ENCODE data around the gene NME7.

- no peak for TF ChIP-seq CTCF (IDR thresholded peaks at IDR 0.05 in 4 of 5, conservative IDR thresholded peaks at IDR 0.05 in 1 of 5)
- TF ChIP-seq POLR2A (IDR thresholded peaks at IDR 0.05), result no peak
Observed at GRCh38 chr1:169085911-169086310, 281.7 kb downstream of the NME7 start.

All from gastrocnemius medialis (tissue), 4 donors.